Measurements from ENCODE around the gene TMEM53.
A peak's percentile ranks its signal among the peaks of the same experiment; 100 is the strongest.
"Not testable (repeated sequence)": the region's sequence is repeated elsewhere in the genome, so short reads cannot be mapped to it uniquely, and the experiment has no call there.

TMEM53 gene

DNA sequence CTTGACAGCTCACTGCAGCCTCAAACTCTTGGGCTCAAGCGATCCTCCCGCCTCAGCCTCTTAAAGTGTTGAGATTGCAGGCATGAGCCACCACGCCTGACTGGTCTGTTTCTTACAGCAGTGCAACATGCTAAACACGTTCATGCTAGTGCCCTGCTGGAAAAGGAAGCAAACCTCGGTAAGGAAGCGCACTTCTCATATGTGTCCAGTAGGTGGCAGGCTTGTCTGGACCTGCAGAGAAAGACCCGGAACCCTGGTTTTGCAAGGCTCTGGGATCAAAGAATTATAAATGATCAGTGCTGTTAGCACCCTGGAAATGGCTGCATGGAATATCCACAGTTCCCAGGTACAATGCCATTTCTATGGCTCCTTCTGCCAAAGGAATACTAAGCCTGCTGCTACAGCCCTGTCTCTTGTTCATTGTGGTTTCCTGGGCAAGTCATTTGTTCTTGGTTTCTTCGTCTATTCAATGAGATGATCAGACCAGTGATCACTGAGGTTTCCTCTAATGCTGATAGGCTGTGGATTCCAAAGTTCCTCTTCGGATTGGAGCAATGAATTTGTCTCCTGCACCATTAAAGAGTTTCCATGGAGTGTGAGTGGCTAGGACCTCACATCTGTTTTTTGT lies 40.8 kb upstream of the TMEM53 start:
- peak; percentile 40 to 55 (median 51) for DNase-seq
- no peak overlapping the region for H3K27ac ChIP-seq (ENCODE audit: insufficient read depth, low read length, poor library complexity, severe bottlenecking)
- H3K27me3 ChIP-seq (replicated peaks; ENCODE audit: control insufficient read depth, insufficient read depth, low read length, poor library complexity, severe bottlenecking), result no peaks in the 10 kb centered on the region
- H3K36me3 ChIP-seq (ENCODE audit: control insufficient read depth, insufficient read depth, low read length), result no peaks in the 10 kb centered on the region
- no peak overlapping the region for H3K4me3 ChIP-seq (ENCODE audit: insufficient read depth, low read depth, low read length, poor library complexity, severe bottlenecking)
- H3K9me3 ChIP-seq (ENCODE audit: control insufficient read depth, low read length), result no peaks in the 10 kb centered on the region
- H3K4me1 ChIP-seq (ENCODE audit: control insufficient read depth, insufficient read depth, low read length, poor library complexity, severe bottlenecking), result peaks cover 10% of the 10 kb centered on the region

DNA sequence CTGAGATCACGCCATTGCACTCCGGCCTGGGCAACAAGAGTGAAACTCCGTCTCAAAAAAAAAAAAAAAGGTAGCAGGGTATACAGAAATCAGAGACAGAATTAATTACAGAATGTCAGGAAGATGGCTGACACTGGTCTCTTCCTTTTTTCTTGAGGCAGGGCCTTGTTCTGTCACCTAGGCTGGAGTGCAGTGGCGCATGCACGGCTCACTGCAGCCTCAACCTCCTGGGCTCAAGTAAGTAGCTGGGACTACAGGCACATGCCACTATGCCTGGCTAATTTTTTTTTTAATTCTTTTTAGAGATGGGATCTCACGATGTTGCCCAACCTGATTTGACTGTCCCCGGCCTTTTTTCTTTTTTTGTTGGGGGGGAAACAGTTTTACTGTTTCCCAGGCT lies 40.3 kb upstream of the TMEM53 start:
- Histone ChIP-seq H3K4me1 (ENCODE audit: control insufficient read depth, insufficient read depth, low read length, poor library complexity, severe bottlenecking) (peaks cover 6% of the 10 kb centered on the region), H3K27me3 (replicated peaks; ENCODE audit: control insufficient read depth, insufficient read depth, low read length, poor library complexity, severe bottlenecking) (no peaks in the 10 kb centered on the region), H3K36me3 (ENCODE audit: control insufficient read depth, insufficient read depth, low read length) (no peaks in the 10 kb centered on the region), H3K9me3 (ENCODE audit: control insufficient read depth, low read length) (no peaks in the 10 kb centered on the region), H3K4me3 (ENCODE audit: insufficient read depth, low read depth, low read length, poor library complexity, severe bottlenecking) (no peak overlapping the region), H3K27ac (ENCODE audit: insufficient read depth, low read length, poor library complexity, severe bottlenecking) (no peak overlapping the region)
- no peak for DNase-seq

DNA sequence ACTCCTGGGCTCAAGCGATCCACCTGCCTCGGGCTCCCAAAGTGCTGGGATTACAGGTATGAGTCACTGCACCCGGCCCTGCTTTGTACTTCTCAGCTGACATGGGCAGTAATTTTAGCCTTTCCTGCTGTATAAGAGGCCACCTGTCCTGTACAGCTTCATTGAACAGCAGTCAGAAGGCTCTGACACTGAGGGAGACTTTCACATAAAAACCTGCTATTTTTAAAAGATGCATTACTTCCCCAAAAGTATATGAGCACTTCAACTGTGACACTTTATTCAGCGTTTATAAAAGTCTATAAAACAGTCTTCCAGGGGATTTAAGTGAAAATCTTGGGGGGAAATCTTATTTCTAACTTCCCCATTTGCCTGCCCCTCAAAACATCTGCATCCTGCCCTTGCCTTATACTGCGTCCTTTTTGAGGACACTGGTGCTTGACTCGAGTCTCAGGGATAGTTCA lies 39.1 kb upstream of the TMEM53 start:
- Histone ChIP-seq H3K4me3 (ENCODE audit: insufficient read depth, low read depth, low read length, poor library complexity, severe bottlenecking) (no peak overlapping the region), H3K9me3 (ENCODE audit: control insufficient read depth, low read length) (no peaks in the 10 kb centered on the region), H3K27me3 (replicated peaks; ENCODE audit: control insufficient read depth, insufficient read depth, low read length, poor library complexity, severe bottlenecking) (no peaks in the 10 kb centered on the region), H3K36me3 (ENCODE audit: control insufficient read depth, insufficient read depth, low read length) (no peaks in the 10 kb centered on the region), H3K27ac (ENCODE audit: insufficient read depth, low read length, poor library complexity, severe bottlenecking) (no peak overlapping the region), H3K4me1 (ENCODE audit: control insufficient read depth, insufficient read depth, low read length, poor library complexity, severe bottlenecking) (no peaks in the 10 kb centered on the region)
- no peak for DNase-seq

DNA sequence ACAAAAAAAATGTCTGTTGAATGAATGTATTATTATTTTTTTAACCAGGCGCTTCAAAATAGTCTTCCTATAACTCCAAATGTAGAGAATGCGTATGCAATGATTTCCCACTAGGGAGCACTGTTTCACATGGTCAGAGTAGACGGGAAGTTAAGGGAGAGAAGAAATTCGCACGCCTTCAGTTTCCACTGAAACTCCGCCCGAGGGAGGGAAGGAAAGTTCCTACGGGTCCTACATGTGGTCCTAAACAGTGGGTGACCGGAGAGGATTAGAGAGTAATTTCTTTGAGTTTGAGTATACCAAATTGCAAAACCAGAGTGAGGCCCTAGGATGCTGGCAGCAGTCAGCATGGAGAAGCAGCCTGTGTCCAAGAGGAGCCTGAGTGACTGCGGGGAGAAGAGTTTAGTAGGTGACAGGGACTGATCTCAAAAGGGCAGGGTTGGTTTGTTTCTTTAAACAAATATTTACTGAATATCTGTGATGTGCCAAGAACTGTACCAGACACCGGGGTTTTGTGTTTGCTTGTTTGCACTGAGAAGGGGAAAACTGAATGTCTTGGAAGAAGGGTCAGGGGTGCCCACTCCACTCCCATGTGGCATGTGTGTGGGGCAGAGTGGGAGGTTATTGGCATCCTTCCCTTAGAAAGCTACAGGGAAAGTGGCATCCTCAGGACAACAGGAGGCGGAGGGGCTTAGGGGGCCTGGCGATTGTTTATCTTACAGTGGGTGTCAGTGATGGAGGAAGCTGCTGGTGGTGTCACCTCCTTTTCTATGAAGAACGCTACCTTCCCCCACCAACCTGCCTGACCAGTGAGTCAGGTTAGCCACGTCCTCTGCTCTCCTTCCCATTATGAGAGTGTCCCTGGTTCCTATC lies 33.9 kb upstream of the TMEM53 start:
- no peak for DNase-seq

DNA sequence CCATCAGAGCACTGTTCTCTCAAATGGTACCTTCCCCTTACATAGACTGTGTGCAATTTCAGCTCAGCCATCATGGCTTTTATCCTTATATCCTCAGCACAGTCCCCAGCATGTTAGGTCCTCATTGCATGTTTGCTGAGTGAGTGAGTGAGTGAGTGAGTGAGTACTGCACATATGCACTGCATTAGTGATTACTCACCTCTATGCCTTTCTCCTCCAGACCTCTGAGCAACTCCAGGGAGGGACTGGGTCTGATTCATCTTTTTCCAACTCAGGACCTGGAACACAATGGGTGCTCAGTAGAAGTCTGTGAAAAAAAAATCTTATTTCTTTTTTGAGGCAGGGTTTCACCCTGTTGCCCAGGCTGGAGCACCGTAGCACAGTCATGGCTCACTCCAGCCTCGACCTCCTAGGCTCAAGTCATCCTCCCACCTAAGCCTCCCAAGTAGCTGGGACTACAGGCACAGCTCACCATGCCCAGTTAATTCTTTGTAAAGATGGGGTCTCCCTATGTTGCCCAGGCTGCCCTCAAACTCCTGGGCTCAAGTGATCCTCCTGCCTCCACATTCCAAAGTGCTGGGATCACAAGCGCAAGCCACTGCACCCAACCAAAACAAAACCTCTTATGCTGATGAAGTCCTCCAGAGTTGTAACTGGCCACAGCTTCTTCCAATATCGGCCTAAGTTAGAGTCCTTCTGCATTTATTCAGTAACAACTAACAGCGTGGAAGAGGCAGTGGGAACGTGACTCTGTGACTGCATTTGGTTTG lies 33.0 kb upstream of the TMEM53 start:
- no peaks in the 10 kb centered on the region for H3K36me3 ChIP-seq (ENCODE audit: control insufficient read depth, insufficient read depth, low read length)
- no peaks in the 10 kb centered on the region for H3K9me3 ChIP-seq (ENCODE audit: control insufficient read depth, low read length)
- no peaks in the 10 kb centered on the region for H3K27me3 ChIP-seq (replicated peaks; ENCODE audit: control insufficient read depth, insufficient read depth, low read length, poor library complexity, severe bottlenecking)
- no peak overlapping the region for H3K27ac ChIP-seq (ENCODE audit: insufficient read depth, low read length, poor library complexity, severe bottlenecking)
- peaks cover 4% of the 10 kb centered on the region for H3K4me1 ChIP-seq (ENCODE audit: control insufficient read depth, insufficient read depth, low read length, poor library complexity, severe bottlenecking)
- DNase-seq, result no peak
- H3K4me3 ChIP-seq (ENCODE audit: insufficient read depth, low read depth, low read length, poor library complexity, severe bottlenecking), result no peak overlapping the region

More for the DNA sequence above, 33.9 kb upstream of the TMEM53 start:
- Histone ChIP-seq H3K9me3 (ENCODE audit: control insufficient read depth, low read length) (no peaks in the 10 kb centered on the region), H3K27ac (ENCODE audit: insufficient read depth, low read length, poor library complexity, severe bottlenecking) (no peak overlapping the region), H3K27me3 (replicated peaks; ENCODE audit: control insufficient read depth, insufficient read depth, low read length, poor library complexity, severe bottlenecking) (no peaks in the 10 kb centered on the region), H3K4me1 (ENCODE audit: control insufficient read depth, insufficient read depth, low read length, poor library complexity, severe bottlenecking) (peaks cover 4% of the 10 kb centered on the region), H3K4me3 (ENCODE audit: insufficient read depth, low read depth, low read length, poor library complexity, severe bottlenecking) (no peak overlapping the region), H3K36me3 (ENCODE audit: control insufficient read depth, insufficient read depth, low read length) (no peaks in the 10 kb centered on the region)

DNA sequence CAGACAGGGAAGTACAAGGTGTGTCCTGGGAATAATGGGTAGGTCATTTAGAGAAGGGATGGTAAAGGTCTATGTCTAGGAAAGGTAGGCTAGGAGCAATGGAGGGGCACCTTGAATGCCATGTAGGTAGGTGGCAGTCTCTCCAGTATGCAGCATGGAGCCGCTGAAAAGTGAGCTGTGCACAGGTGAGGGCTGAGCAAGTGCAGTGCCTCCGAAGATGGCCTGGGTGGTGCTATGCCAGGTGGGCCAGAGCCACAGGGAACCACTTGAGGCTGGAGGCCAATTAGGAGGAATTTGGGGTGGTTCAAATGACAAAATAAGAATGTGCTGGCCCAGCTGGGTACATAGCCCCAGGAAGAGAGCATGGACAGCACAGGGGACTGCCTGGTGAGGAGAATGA lies 31.7 kb upstream of the TMEM53 start:
- Histone ChIP-seq H3K27ac (ENCODE audit: insufficient read depth, low read length, poor library complexity, severe bottlenecking) (no peak overlapping the region), H3K27me3 (replicated peaks; ENCODE audit: control insufficient read depth, insufficient read depth, low read length, poor library complexity, severe bottlenecking) (no peaks in the 10 kb centered on the region), H3K9me3 (ENCODE audit: control insufficient read depth, low read length) (no peaks in the 10 kb centered on the region), H3K4me1 (ENCODE audit: control insufficient read depth, insufficient read depth, low read length, poor library complexity, severe bottlenecking) (peaks cover 4% of the 10 kb centered on the region), H3K36me3 (ENCODE audit: control insufficient read depth, insufficient read depth, low read length) (no peaks in the 10 kb centered on the region), H3K4me3 (ENCODE audit: insufficient read depth, low read depth, low read length, poor library complexity, severe bottlenecking) (no peak overlapping the region)
- no peak for DNase-seq

DNA sequence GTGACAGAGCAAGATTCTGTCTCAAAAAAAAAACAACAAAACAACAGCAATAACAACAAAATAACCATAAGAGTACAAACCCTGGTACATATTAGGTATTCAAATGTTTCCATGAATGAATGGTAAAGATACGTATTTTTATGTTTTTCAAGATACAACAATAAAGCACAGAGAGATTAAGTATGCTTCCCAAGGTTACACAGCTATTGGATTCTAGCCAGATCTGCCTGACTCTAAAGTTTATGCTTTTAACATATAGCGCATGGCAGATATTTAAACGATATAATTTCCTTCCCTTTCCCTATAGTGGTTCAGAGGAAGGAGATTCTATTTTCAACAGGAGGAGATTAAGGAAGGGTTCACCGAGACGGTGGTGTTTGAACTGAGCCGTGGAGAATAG lies 31.2 kb upstream of the TMEM53 start:
- Histone ChIP-seq H3K27me3 (replicated peaks; ENCODE audit: control insufficient read depth, insufficient read depth, low read length, poor library complexity, severe bottlenecking) (no peaks in the 10 kb centered on the region), H3K9me3 (ENCODE audit: control insufficient read depth, low read length) (no peaks in the 10 kb centered on the region), H3K36me3 (ENCODE audit: control insufficient read depth, insufficient read depth, low read length) (no peaks in the 10 kb centered on the region), H3K27ac (ENCODE audit: insufficient read depth, low read length, poor library complexity, severe bottlenecking) (no peak overlapping the region), H3K4me3 (ENCODE audit: insufficient read depth, low read depth, low read length, poor library complexity, severe bottlenecking) (no peak overlapping the region), H3K4me1 (ENCODE audit: control insufficient read depth, insufficient read depth, low read length, poor library complexity, severe bottlenecking) (peaks cover 4% of the 10 kb centered on the region)
- no peak for DNase-seq

DNA sequence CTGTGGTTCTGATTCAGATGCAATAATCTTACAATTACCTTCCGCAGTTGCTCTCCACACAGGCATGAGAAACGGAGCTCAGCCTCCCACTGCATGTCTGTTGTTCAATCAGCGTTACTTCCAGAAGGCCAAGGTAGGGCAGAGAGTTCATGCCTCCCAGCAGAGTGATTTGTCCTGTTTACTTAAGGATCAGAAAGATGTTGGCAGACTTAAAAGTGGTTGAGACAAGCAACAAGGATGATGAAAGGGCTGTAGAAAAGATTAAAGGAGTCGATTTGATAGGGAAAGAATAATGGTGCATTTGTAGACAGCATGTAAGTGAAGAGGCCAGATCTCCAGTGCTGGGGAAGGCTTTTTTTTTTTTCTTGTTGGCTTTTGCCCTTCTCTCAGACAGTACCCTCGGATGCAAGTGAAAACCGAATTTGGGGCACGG lies 26.9 kb upstream of the TMEM53 start:
- Histone ChIP-seq H3K4me3 (ENCODE audit: insufficient read depth, low read depth, low read length, poor library complexity, severe bottlenecking) (no peak overlapping the region), H3K36me3 (ENCODE audit: control insufficient read depth, insufficient read depth, low read length) (no peaks in the 10 kb centered on the region), H3K9me3 (ENCODE audit: control insufficient read depth, low read length) (no peaks in the 10 kb centered on the region), H3K27me3 (replicated peaks; ENCODE audit: control insufficient read depth, insufficient read depth, low read length, poor library complexity, severe bottlenecking) (no peaks in the 10 kb centered on the region), H3K4me1 (ENCODE audit: control insufficient read depth, insufficient read depth, low read length, poor library complexity, severe bottlenecking) (peaks cover 5% of the 10 kb centered on the region), H3K27ac (ENCODE audit: insufficient read depth, low read length, poor library complexity, severe bottlenecking) (no peak overlapping the region)
- no peak for DNase-seq

DNA sequence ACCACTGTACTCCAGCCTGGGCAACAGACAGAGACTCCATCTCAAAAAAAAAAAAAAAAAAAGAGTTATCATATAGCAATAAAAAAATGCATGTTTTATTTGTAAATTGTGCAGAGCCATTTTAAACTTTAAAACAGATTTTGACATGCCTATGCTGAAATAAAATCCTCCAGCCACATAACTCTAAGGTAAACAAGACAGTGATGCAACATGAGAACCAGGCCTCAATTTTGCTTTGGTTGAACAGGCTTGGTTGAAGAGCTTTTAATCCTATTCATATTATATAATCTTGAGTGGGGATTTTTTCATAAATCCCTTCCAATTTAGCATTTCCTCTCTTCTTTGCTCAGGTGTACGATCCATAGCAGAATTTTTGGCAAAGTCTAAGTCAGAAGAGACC lies 26.3 kb upstream of the TMEM53 start:
- H3K4me1 ChIP-seq (ENCODE audit: control insufficient read depth, insufficient read depth, low read length, poor library complexity, severe bottlenecking), result peaks cover 5% of the 10 kb centered on the region
- no peaks in the 10 kb centered on the region for H3K36me3 ChIP-seq (ENCODE audit: control insufficient read depth, insufficient read depth, low read length)
- H3K27me3 ChIP-seq (replicated peaks; ENCODE audit: control insufficient read depth, insufficient read depth, low read length, poor library complexity, severe bottlenecking), result no peaks in the 10 kb centered on the region
- no peak overlapping the region for H3K4me3 ChIP-seq (ENCODE audit: insufficient read depth, low read depth, low read length, poor library complexity, severe bottlenecking)
- H3K27ac ChIP-seq (ENCODE audit: insufficient read depth, low read length, poor library complexity, severe bottlenecking), result no peak overlapping the region
- no peak for DNase-seq
- no peaks in the 10 kb centered on the region for H3K9me3 ChIP-seq (ENCODE audit: control insufficient read depth, low read length)

DNA sequence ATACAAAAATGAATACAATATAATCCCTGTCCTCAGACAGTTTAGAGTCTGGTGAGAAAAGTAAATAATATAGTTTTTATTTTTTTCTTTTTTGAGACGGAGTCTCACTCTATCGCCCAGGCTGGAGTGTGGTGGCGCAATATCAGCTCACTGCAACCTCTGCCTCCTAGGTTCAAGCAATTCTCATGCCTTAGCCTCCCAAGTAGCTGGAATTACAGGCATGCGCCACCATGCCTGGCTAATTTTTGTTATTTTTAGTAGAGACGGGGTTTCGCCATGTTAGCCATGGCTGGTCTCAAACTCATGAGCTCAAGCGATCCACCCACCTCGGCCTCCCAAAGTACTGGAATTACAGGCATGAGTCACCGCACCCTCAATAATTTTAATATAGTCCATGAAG lies 25.1 kb upstream of the TMEM53 start:
- not testable (repeated sequence) for H3K27ac ChIP-seq (ENCODE audit: insufficient read depth, low read length, poor library complexity, severe bottlenecking)

More for the DNA sequence above, 25.1 kb upstream of the TMEM53 start:
- not testable (repeated sequence) for DNase-seq; H3K4me1 ChIP-seq (ENCODE audit: control insufficient read depth, insufficient read depth, low read length, poor library complexity, severe bottlenecking); H3K36me3 ChIP-seq (ENCODE audit: control insufficient read depth, insufficient read depth, low read length); H3K27me3 ChIP-seq (replicated peaks; ENCODE audit: control insufficient read depth, insufficient read depth, low read length, poor library complexity, severe bottlenecking); H3K9me3 ChIP-seq (ENCODE audit: control insufficient read depth, low read length); H3K4me3 ChIP-seq (ENCODE audit: insufficient read depth, low read depth, low read length, poor library complexity, severe bottlenecking)

Measured in effector memory CD4-positive, alpha-beta T cell (primary cell).